BLaER1 treated with 17β-estradiol and CSF1 and Interleukin-3, amounts not matched to agents 10 nM and 100 nM (cell line): ENCODE data around the gene COG6.

Experiments
- H3K27ac ChIP-seq, 11 experiments: shearing (Covaris generic); formaldehyde crosslinking; 2 replicates each; pipeline ENCODE4 v1.8.1; 2022
- H3K27me3 ChIP-seq, 11 experiments: shearing (Covaris generic); formaldehyde crosslinking; 2 replicates each; pipeline ENCODE4 v1.8.1; 2022
- H3K36me3 ChIP-seq, 11 experiments: shearing (Covaris generic); formaldehyde crosslinking; 2 replicates each; pipeline ENCODE4 v1.8.1; 2022
- H3K4me1 ChIP-seq, 10 experiments: shearing (Covaris generic); formaldehyde crosslinking; 2 replicates each; pipeline ENCODE4 v1.8.1; 2022
- H3K4me2 ChIP-seq, 11 experiments: shearing (Covaris generic); formaldehyde crosslinking; 2 replicates each; pipeline ENCODE4 v1.8.1; 2022
- H3K4me3 ChIP-seq, 10 experiments: shearing (Covaris generic); formaldehyde crosslinking; 2 replicates each; pipeline ENCODE4 v1.8.1; 2022
- H3K9ac ChIP-seq, 11 experiments: shearing (Covaris generic); formaldehyde crosslinking; 2 replicates each; pipeline ENCODE4 v1.8.1; 2022
- H3K9me3 ChIP-seq, 11 experiments: shearing (Covaris generic); formaldehyde crosslinking; replicated peaks in 1 of 11; 2 replicates each; pipeline ENCODE4 v1.8.1; 2022
- H4K20me1 ChIP-seq, 11 experiments: shearing (Covaris generic); formaldehyde crosslinking; 2 replicates each; pipeline ENCODE4 v1.8.1; 2022
- Cebpa-rat ChIP-seq, 11 experiments: shearing (Covaris generic); IDR thresholded peaks; 2 replicates each; pipeline ENCODE4 v1.8.1; 2022

COG6 gene

DNA sequence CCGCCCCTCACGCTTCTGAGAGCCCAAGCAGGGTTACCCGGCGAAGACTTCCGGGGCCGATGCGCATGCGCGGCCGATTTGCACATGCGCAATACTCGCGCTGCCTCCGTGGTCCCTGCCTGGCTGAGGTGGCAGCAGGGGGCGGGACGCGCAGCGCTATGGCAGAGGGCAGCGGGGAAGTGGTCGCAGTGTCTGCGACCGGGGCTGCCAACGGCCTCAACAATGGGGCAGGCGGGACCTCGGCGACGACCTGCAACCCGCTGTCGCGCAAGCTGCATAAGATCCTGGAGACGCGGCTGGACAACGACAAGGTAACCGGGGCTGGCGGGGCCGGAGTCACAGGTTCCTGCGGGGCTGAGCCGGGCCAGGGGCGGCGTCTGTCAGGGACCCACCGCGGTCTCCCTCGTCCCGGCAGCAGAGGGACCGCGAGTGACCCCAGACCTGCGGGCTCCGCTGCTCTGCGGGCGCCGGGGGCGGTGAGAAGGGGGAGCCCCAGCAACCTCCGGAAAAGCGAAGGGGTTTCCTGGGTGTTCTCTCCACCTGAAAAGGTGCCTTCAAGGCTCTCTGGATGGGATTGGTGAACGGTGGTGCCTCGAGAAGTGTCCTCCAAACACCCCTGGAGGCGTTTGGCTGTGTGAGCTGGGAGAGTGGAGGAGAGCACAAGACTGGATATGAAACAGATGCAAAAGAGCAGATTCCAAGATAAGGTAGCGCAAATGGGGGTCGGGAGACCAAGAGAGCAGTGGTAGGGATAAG, at the start of gene COG6:
COG6 (plus strand) TSS at position 94 of the 756 bp plus-strand sequence; CDS start at position 159, 65 bp downstream.
- Histone ChIP-seq H3K36me3 (peaks cover 0 to 10% (median 8%) of the 10 kb centered on the region in 11 experiments; a peak in 15 of 22 replicates), H3K27ac (peak within 1 kb of the TSS; percentile 46 to 82 (median 63)), H4K20me1 (no peaks in the 10 kb centered on the region), H3K9ac (peak within 1 kb of the TSS; percentile 77 to 89 (median 84)), H3K4me1 (peaks cover 5 to 19% (median 12%) of the 10 kb centered on the region in 10 experiments; a peak in 15 of 20 replicates), H3K27me3 (no peaks in the 10 kb centered on the region), H3K4me3 (peak within 1 kb of the TSS; percentile 84 to 98 (median 92)), H3K4me2 (peak within 1 kb of the TSS; percentile 72 to 96 (median 87)), H3K9me3 (no peaks in the 10 kb centered on the region)
- no peak for TF ChIP-seq Cebpa-rat (IDR thresholded peaks at IDR 0.05)

DNA sequence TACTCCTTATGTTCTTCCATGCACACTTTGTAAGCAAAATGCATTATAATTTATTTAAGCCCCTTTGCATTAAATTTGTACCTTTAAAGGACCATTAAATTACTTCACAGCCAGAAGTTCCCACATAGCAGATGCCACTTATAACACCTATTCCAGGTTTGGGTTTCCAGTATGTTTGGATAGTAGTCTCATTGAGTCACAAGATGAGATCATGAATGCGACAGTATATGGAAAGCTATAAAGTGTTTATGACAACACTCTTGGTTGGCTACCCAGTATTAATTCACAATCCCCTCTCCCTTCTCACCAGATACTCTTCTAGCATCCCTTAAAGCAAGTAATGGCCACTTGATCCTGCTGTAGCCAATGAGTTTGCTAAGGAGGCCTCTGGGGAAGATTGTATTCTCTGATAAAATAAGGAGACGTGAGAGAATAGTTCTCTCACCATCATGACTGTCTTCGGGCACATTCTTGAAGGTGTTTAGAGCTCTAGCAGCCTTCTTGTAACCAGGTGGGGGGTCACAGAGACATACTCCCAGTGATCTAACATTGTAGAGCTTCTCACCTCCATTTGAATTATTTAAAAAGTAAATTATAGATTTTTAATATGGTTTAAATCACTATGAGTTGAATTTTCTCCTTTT, 49.7 kb upstream of the COG6 start:
- Histone ChIP-seq H3K27me3 (no peaks in the 10 kb centered on the region), H3K9ac (no peak overlapping the region), H3K9me3 (no peaks in the 10 kb centered on the region), H3K27ac (no peak overlapping the region), H3K36me3 (no peaks in the 10 kb centered on the region), H4K20me1 (no peaks in the 10 kb centered on the region; a peak in 1 of 22 replicates), H3K4me1 (peaks cover 7 to 15% (median 11%) of the 10 kb centered on the region in 10 experiments), H3K4me2 (no peak overlapping the region), H3K4me3 (no peak overlapping the region)
- no peak for TF ChIP-seq Cebpa-rat (IDR thresholded peaks at IDR 0.05)

DNA sequence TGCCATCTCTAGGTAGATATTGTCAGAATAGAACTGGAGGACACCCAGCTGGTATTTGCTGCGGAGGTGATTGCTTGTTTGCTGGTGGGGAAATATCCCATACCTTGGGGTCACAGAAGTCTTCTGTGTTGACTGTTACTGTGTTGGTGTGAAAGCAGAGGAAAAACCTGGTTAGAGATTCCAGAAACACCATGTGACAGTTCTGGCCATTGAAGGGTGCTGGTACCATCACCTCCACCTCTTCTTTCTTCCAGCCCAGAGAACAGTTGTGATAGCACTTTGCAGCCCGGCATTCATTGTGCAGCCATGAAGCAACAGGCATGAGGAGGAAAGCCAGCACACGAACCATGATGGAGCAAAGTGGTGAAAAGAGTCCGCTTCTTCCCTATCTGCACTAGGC, 47.6 kb upstream of the COG6 start:
- no peaks in the 10 kb centered on the region for H3K27me3 ChIP-seq
- H3K36me3 ChIP-seq: no peaks in the 10 kb centered on the region
- H4K20me1 ChIP-seq: no peaks in the 10 kb centered on the region; a peak in 1 of 22 replicates
- no peak overlapping the region for H3K27ac ChIP-seq
- no peak overlapping the region for H3K4me2 ChIP-seq
- H3K4me3 ChIP-seq: no peak overlapping the region
- H3K9me3 ChIP-seq: no peaks in the 10 kb centered on the region
- peaks cover 0 to 4% (median 0%) of the 10 kb centered on the region in 10 experiments; a peak in 3 of 20 replicates for H3K4me1 ChIP-seq
- H3K9ac ChIP-seq: no peak overlapping the region
- TF ChIP-seq Cebpa-rat (IDR thresholded peaks at IDR 0.05): no peak

DNA sequence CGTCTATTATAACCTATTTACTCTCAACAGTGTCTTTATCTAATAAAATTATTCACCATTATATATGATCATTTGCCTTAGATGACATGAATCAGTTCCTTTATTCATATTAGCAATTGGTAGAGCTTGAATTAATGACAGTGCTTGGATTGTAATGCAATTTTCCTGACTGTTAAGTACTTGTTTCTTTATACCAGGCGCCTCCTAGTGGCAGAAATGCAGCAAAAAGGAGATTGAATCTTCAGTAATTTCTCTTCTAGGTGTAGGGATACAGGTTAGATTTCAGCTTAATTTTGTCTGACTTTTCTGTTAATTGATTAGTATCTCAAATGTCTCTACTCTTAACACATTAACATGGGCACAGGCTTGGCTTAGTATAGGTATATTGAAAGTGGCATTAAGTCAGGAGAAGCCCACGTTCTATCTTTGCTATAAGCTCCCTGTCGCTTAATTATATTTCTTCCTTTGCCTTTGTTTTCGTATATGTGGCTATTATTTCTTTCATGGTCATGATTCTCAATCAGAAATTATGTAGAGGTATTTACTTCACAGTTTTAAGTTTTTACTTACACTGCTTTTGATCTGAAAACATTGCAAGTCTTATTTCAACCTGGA, 43.3 kb upstream of the COG6 start:
- Histone ChIP-seq H3K4me1 (no peaks in the 10 kb centered on the region), H3K4me3 (no peak overlapping the region), H3K4me2 (no peak overlapping the region), H3K27ac (no peak overlapping the region), H3K36me3 (no peaks in the 10 kb centered on the region), H3K9me3 (no peaks in the 10 kb centered on the region), H3K9ac (no peak overlapping the region), H3K27me3 (no peaks in the 10 kb centered on the region), H4K20me1 (no peaks in the 10 kb centered on the region; a peak in 1 of 22 replicates)
- TF ChIP-seq Cebpa-rat (IDR thresholded peaks at IDR 0.05): no peak

DNA sequence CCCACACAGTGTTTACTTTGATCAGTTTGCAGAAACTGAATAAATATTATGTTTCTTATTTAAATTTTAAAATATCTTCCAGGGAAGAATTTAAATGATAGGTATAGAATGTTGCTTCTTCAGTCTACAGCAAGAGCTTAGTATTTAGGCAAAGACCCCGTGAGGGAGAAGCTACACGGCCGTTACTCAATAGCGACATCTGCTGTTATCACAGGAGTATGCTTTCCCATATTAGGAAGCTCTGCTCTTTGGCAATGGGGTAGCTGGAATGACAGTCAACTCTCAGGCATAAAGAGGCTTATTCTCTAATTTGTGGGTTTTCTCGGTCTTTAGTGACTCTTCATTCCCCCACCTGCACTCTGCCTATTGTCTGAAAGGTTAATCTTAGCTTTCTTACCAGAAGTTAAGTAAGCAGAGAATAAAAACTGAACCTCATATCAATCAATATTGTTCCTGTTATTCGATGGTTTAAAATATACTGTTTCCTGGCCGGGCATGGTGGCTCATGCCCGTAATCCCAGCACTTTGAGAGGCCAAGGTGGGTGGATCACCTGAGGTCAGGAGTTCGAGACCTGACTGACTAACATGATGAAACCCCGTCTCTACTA, 39.3 kb upstream of the COG6 start:
- no peak for TF ChIP-seq Cebpa-rat (IDR thresholded peaks at IDR 0.05)

DNA sequence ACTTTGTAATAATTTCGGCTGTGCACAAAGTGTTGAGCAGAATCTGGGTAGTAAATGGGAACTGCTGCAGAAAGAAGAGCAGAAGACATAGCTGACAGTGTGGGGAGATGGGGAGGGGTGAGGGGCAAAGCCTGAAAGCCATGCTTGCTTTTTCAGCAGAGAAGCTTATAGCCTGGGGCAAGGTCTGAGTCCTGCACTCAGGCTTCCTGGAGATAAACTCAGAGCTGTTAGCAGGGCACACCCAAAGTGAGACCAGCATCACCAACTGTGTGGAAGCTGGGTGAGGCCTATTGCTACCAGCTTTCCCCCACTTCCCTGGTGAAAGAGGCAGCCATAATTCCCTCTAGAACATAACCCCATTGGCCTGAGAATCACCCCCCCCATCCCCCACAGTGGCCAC, 36.9 kb upstream of the COG6 start:
- Histone ChIP-seq H3K36me3 (no peaks in the 10 kb centered on the region), H3K4me2 (no peak overlapping the region), H3K4me3 (no peak overlapping the region), H3K9me3 (no peaks in the 10 kb centered on the region), H3K4me1 (peaks cover 0 to 7% (median 0%) of the 10 kb centered on the region in 10 experiments; a peak in 4 of 20 replicates), H4K20me1 (no peaks in the 10 kb centered on the region), H3K27ac (no peak overlapping the region), H3K27me3 (no peaks in the 10 kb centered on the region), H3K9ac (no peak overlapping the region)
- TF ChIP-seq Cebpa-rat (IDR thresholded peaks at IDR 0.05): no peak

More for the DNA sequence above, 39.3 kb upstream of the COG6 start:
- Histone ChIP-seq H3K4me1 (peaks cover 0 to 7% (median 0%) of the 10 kb centered on the region in 10 experiments; a peak in 4 of 20 replicates), H4K20me1 (no peaks in the 10 kb centered on the region), H3K27me3 (no peaks in the 10 kb centered on the region), H3K36me3 (no peaks in the 10 kb centered on the region), H3K4me3 (no peak overlapping the region), H3K9me3 (no peaks in the 10 kb centered on the region), H3K4me2 (no peak overlapping the region), H3K27ac (no peak overlapping the region), H3K9ac (no peak overlapping the region)

DNA sequence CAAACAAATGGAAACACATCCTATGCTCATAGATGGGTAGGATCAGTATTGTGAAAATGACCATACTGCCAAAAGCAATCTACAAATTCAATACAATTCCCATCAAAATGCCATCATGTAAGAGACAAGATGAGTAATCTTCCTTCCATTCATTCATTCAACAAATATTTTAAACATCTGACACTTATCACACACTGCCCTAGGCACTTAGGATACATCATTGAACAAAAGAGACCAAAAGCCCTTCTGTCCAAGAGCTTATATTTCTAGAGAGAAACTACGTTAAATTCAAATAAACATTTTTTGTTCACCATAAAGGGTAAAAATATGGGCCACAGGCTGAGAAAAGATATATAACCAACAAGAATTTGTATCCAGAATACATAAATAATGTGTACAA, 32.0 kb upstream of the COG6 start:
- Histone ChIP-seq H3K4me2 (no peak overlapping the region), H3K27ac (no peak overlapping the region), H3K27me3 (no peaks in the 10 kb centered on the region), H3K36me3 (no peaks in the 10 kb centered on the region), H3K9ac (no peak overlapping the region), H3K4me3 (no peak overlapping the region), H3K4me1 (peaks cover 0 to 7% (median 0%) of the 10 kb centered on the region in 10 experiments; a peak in 4 of 20 replicates), H3K9me3 (no peaks in the 10 kb centered on the region), H4K20me1 (no peaks in the 10 kb centered on the region)
- no peak for TF ChIP-seq Cebpa-rat (IDR thresholded peaks at IDR 0.05)

DNA sequence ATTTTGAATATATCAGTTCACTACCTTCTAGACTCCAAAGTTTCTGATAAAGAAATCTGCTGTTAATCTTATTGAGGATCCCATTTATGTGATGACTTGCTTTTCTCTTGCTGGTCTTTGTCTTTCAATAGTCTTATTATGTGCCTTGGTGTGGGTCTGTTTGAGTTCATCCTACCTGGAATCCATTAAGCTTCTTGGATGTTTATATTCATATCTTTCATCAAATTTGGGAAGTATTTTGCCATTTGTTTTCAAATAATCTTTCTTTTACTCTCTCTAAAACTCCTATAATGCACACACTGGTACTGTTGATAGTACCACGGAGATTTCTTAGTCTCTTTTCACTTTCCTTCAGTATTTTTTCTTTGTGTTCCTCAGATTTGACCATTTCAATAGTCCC, 24.2 kb upstream of the COG6 start:
- TF ChIP-seq Cebpa-rat (IDR thresholded peaks at IDR 0.05): no peak
- H4K20me1 ChIP-seq: no peaks in the 10 kb centered on the region
- H3K4me2 ChIP-seq: no peak overlapping the region
- no peak overlapping the region for H3K9ac ChIP-seq
- peaks cover 7 to 17% (median 13%) of the 10 kb centered on the region in 11 experiments; a peak in 13 of 22 replicates for H3K9me3 ChIP-seq
- no peaks in the 10 kb centered on the region for H3K4me1 ChIP-seq
- no peak overlapping the region for H3K27ac ChIP-seq
- H3K36me3 ChIP-seq: no peaks in the 10 kb centered on the region
- no peaks in the 10 kb centered on the region for H3K27me3 ChIP-seq
- no peak overlapping the region for H3K4me3 ChIP-seq

DNA sequence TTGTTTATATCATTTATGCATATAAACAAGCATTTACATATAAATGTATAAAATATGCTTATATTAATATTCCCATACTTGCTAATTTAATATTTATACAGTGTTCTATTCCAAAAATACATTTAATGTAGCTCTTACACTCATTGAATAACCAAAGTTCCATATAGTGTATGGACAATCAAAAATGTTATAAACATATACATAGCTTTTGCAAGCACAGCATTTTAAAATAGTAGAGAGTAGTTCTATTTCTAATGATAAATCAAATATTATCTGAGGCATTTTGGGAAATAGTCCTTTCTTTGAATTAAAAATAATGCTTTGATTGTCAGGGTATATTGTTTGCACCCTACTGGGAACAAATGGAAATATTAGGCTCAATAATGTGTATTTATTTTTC, 22.5 kb upstream of the COG6 start:
- no peak overlapping the region for H3K9ac ChIP-seq
- no peaks in the 10 kb centered on the region for H3K4me1 ChIP-seq
- H4K20me1 ChIP-seq: no peaks in the 10 kb centered on the region
- H3K27me3 ChIP-seq: no peaks in the 10 kb centered on the region
- no peak overlapping the region for H3K4me3 ChIP-seq
- no peaks in the 10 kb centered on the region for H3K36me3 ChIP-seq
- no peak overlapping the region for H3K4me2 ChIP-seq
- TF ChIP-seq Cebpa-rat (IDR thresholded peaks at IDR 0.05): no peak
- no peak overlapping the region for H3K27ac ChIP-seq
- H3K9me3 ChIP-seq: peaks cover 13 to 25% (median 18%) of the 10 kb centered on the region in 11 experiments; a peak in 19 of 22 replicates
